Astrocyte (in vitro differentiated cells and primary cell): ENCODE measurements around the gene MCCC1.

Experiments used
- CTCF ChIP-seq: IDR thresholded peaks from 2 replicates; pipeline ENCODE4 v1.5.1; 2011; ENCODE audit warnings: low read depth, mild to moderate bottlenecking, inconsistent platforms, low read length, moderate library complexity; ENCODE audit not compliant: insufficient read depth
- EZH2 ChIP-seq: IDR thresholded peaks from 2 replicates; pipeline ENCODE4 v1.6.1; 2012; ENCODE audit warnings: mild to moderate bottlenecking, low read length, inconsistent platforms; ENCODE audit not compliant: insufficient read depth

GRCh38 chr3:183069086-183069485 lies 30.2 kb downstream of the MCCC1 start:
- no peak for TF ChIP-seq EZH2
- no peak for TF ChIP-seq CTCF
